OCI-LY3 (cell line): ENCODE results near the gene FARP1.

ENCODE experiments used
- H2AFZ ChIP-seq: fragments of 200-600, 300-600 bp; shearing (Covaris generic); 2 replicates; pipeline ENCODE4 v1.6.0; 2014; ENCODE audit warnings: antibody characterized with exemption, low read depth, low read length
- H3K27ac ChIP-seq: fragments of 200-600, 300-600 bp; sonication (generic); 2 replicates; pipeline ENCODE4 v1.5.1; 2014; ENCODE audit warnings: mild to moderate bottlenecking, low read length, moderate library complexity, mixed read lengths
- H3K27me3 ChIP-seq: fragments of 200-600, 300-600 bp; sonication (generic); 2 replicates; pipeline ENCODE4 v1.6.1; 2014; ENCODE audit warnings: low read depth, low read length, mixed read lengths
- H3K36me3 ChIP-seq: fragments of 200-600, 300-600 bp; sonication (generic); replicated peaks from 2 replicates; pipeline ENCODE3; 2014; ENCODE audit warnings: low read depth, low read length, mixed read lengths
- H3K4me1 ChIP-seq: fragments of 300-600, 200-600 bp; sonication (generic); 2 replicates; pipeline ENCODE4 v1.6.1; 2014; ENCODE audit warnings: low read length, mixed read lengths
- H3K4me2 ChIP-seq: fragments of 200-600, 300-600 bp; sonication (generic); 2 replicates; pipeline ENCODE4 v1.6.1; 2014; ENCODE audit warnings: low read length, mixed read lengths
- H3K4me3 ChIP-seq: fragments of 300-600, 200-600 bp; sonication (generic); 2 replicates; pipeline ENCODE4 v1.5.1; 2014; ENCODE audit warnings: antibody characterized with exemption, mild to moderate bottlenecking, low read length, moderate library complexity
- H3K79me2 ChIP-seq: fragments of 300-600, 200-600 bp; shearing (Covaris generic); 2 replicates; pipeline ENCODE4 v1.6.1; 2014; ENCODE audit warnings: mild to moderate bottlenecking, low read length, mixed read lengths
- H3K9ac ChIP-seq: fragments of 300-600, 200-600 bp; shearing (Covaris generic); 2 replicates; pipeline ENCODE4 v1.6.0; 2014; ENCODE audit warnings: mild to moderate bottlenecking, low read length, moderate library complexity
- H3K9me3 ChIP-seq: fragments of 200-600, 300-600 bp; shearing (Covaris generic); 2 replicates; pipeline ENCODE4 v1.6.1; 2014; ENCODE audit warnings: low read length, mixed read lengths; ENCODE audit not compliant: insufficient read depth
- H4K20me1 ChIP-seq: fragments of 200-600, 300-600 bp; sonication (generic); 2 replicates; pipeline ENCODE4 v1.6.1; 2016; ENCODE audit warnings: low read length, mixed read lengths; ENCODE audit not compliant: insufficient read depth
- EZH2phosphoT487 ChIP-seq: fragments of 200-600 bp; shearing (Covaris generic); IDR thresholded peaks from 2 replicates; pipeline ENCODE4 v1.6.1; 2018; ENCODE audit warnings: antibody characterized with exemption, mixed run types, low read depth
- TF ChIP-seq, protein P1 (sequence below): fragments of 200-600, 300-600 bp; sonication (generic); IDR thresholded peaks from 2 replicates; pipeline ENCODE4 v1.5.1; 2014; ENCODE audit warnings: antibody characterized with exemption, low read length, low read depth

FARP1 gene

DNA sequence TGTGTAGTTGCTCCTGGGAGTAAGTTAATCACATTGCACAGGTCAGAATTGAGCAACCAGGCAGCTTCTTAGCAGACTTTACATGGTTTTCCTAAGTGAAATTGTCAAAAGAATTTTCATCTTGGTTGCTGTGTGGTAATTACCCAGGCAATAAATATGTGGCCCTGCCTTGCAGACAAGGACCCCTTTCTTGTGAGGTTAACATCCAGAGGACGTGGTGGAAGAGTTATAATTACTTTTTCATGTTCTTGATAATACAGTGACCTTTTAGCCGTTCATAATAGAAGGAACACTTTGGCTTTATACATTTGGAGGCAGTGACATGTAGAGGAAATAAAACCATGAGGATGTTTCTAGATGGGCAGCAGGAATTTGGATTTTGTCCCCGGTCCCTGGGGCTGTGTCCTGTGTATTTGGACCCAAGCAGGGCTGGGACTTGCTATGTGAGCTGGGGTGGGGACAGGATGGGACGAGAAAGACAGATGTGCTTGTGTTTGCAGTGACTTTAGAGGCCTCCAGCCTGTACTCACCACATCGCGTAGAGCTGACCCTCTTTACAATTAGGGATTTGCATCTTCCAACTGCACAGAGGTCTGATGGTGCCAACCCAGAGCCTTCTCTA, 277.8 kb downstream of the FARP1 start:
- H3K9me3 ChIP-seq: no peaks in the 10 kb centered on the region
- no peaks in the 10 kb centered on the region for H3K79me2 ChIP-seq
- no peak overlapping the region for H3K4me3 ChIP-seq
- no peaks in the 10 kb centered on the region for H4K20me1 ChIP-seq
- peaks cover 14% of the 10 kb centered on the region for H3K27me3 ChIP-seq
- no peaks in the 10 kb centered on the region for H3K4me1 ChIP-seq
- no peak overlapping the region for H3K4me2 ChIP-seq
- no peak overlapping the region for H3K9ac ChIP-seq
- H3K36me3 ChIP-seq: no peaks in the 10 kb centered on the region
- TF ChIP-seq, protein P1, sequence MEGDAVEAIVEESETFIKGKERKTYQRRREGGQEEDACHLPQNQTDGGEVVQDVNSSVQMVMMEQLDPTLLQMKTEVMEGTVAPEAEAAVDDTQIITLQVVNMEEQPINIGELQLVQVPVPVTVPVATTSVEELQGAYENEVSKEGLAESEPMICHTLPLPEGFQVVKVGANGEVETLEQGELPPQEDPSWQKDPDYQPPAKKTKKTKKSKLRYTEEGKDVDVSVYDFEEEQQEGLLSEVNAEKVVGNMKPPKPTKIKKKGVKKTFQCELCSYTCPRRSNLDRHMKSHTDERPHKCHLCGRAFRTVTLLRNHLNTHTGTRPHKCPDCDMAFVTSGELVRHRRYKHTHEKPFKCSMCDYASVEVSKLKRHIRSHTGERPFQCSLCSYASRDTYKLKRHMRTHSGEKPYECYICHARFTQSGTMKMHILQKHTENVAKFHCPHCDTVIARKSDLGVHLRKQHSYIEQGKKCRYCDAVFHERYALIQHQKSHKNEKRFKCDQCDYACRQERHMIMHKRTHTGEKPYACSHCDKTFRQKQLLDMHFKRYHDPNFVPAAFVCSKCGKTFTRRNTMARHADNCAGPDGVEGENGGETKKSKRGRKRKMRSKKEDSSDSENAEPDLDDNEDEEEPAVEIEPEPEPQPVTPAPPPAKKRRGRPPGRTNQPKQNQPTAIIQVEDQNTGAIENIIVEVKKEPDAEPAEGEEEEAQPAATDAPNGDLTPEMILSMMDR: no peak
- TF ChIP-seq EZH2phosphoT487: no peak
- no peak overlapping the region for H2AFZ ChIP-seq
- no peak overlapping the region for H3K27ac ChIP-seq

DNA sequence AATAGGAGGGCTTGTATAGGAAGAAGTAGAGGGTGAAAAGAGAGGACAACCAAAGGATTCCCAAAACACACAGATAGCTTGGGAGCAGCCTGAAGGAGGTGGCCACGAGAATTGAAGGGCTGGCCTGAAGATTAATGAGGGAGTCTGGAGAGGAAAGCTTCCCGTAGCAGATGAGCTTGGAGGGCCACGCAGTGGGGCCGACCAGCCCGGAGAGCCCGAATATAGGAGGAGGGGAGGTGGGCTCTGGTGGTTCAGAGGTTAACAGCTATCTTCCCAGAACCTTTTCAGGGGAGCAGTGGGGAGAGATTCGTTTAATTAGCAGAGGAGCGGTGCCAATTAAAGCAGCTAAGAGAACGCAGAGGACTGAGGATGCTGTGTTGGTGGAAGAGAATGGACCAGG, 279.2 kb downstream of the FARP1 start:
- H3K36me3 ChIP-seq: no peaks in the 10 kb centered on the region
- H3K9ac ChIP-seq: no peak overlapping the region
- H4K20me1 ChIP-seq: no peaks in the 10 kb centered on the region
- H3K9me3 ChIP-seq: no peaks in the 10 kb centered on the region
- no peak overlapping the region for H3K4me2 ChIP-seq
- no peak for TF ChIP-seq EZH2phosphoT487
- TF ChIP-seq, protein P1: no peak
- H3K27me3 ChIP-seq: peaks cover 19% of the 10 kb centered on the region
- no peak overlapping the region for H3K4me3 ChIP-seq
- no peaks in the 10 kb centered on the region for H3K79me2 ChIP-seq
- H3K4me1 ChIP-seq: no peaks in the 10 kb centered on the region
- H2AFZ ChIP-seq: no peak overlapping the region
- H3K27ac ChIP-seq: no peak overlapping the region

DNA sequence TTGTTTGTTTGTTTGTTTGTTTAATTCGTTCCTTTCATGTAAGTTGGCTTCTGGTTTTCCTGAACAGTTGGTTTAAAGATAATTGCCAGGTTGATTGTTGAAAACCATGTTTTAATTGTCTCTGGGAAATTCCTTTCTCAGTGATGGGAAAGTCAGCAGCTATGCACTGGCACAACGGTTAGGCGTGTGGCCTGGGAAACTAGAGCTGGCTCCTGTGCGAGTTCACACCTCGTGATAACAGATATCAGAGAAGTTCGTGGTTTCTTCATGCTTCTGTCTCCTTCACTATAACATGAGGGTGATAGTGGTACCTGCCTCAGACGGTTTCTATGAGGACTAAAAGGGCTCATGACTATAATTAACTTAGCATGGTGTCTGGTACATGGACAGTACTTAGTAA, 280.5 kb downstream of the FARP1 start:
- Histone ChIP-seq H3K4me1 (no peaks in the 10 kb centered on the region), H3K4me3 (no peak overlapping the region), H4K20me1 (no peaks in the 10 kb centered on the region), H3K9ac (no peak overlapping the region), H3K36me3 (no peaks in the 10 kb centered on the region), H3K27ac (no peak overlapping the region), H3K27me3 (peaks cover 19% of the 10 kb centered on the region), H2AFZ (no peak overlapping the region), H3K4me2 (no peak overlapping the region), H3K9me3 (no peaks in the 10 kb centered on the region), H3K79me2 (no peaks in the 10 kb centered on the region)
- TF ChIP-seq, protein P1: no peak
- TF ChIP-seq EZH2phosphoT487: no peak

DNA sequence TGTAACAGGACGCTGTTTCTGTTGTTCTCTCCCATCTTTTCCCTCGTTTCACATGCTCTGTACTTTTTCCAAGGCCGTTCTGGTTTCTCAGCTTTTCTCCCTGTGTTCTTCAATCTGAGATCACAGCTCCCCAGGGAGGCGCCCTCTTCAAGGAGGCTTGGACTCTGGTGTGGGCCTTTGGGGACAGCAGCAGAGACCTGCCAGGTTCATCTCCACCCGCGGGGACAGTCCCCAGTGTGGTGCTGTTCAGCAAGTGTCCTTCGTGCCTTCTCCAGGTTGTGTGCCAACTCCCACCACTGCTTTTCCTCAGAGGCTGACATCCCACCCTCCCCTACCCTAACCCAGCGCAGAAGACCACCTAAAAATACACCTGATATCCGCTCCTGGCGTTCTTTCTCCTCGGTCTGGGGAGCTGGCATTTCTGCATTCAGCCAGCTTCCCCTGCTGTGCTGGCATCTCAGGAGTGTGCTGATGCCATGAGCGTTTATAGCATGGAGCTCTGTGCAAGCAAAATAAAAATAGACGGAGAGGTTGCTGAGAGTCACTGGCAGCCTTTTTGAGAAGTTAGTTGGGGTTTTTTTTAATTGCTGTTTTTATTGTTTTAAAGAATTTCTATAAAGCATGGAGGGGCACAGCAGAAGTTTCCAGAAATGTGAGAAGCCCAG, 284.6 kb downstream of the FARP1 start:
- TF ChIP-seq, protein P1: no peak
- no peak for TF ChIP-seq EZH2phosphoT487
- H3K4me2 ChIP-seq: no peak overlapping the region
- H3K27me3 ChIP-seq: peaks cover 21% of the 10 kb centered on the region
- H3K9ac ChIP-seq: no peak overlapping the region
- no peaks in the 10 kb centered on the region for H4K20me1 ChIP-seq
- no peaks in the 10 kb centered on the region for H3K9me3 ChIP-seq
- no peak overlapping the region for H3K27ac ChIP-seq
- H3K79me2 ChIP-seq: no peaks in the 10 kb centered on the region
- no peaks in the 10 kb centered on the region for H3K4me1 ChIP-seq
- H2AFZ ChIP-seq: no peak overlapping the region
- no peak overlapping the region for H3K4me3 ChIP-seq
- H3K36me3 ChIP-seq: no peaks in the 10 kb centered on the region
